T47D (cell line): ENCODE data around the gene KCND3.
A peak's percentile ranks its signal among the peaks of the same experiment; 100 is the strongest.

Experiments used
- DNase-seq, 2 experiments: peaks; one replicate each; pipeline versions ENCODE4 v3.0.0 to v3.0.0-alpha.2; 2011 to 2012; ENCODE audit warnings: low read depth in 1 of 2, low spot score in 1 of 2
- JUND ChIP-seq: IDR thresholded peaks from 2 replicates; pipeline ENCODE4 v1.6.1; 2012; ENCODE audit warnings: low read depth
- in situ Hi-C: cut with HindIII; loops from 2 replicates; pipeline ENCODE4 v1.10.0; 2016; ENCODE audit warnings: low sequenced_read_pairs, low pct_unique_long_range_greater_than_20kb

KCND3 gene

GRCh38 chr1:111770916-111771315, 218.6 kb downstream of the KCND3 start:
- DNase-seq: no peak
- in situ Hi-C loops: no loop called here

GRCh38 chr1:111769517-111770146, 219.8 kb downstream of the KCND3 start:
- DNase-seq: peak; percentile 7 to 60
- no peak for TF ChIP-seq JUND

More at GRCh38 chr1:111770916-111771315, 218.6 kb downstream of the KCND3 start:
- no peak for TF ChIP-seq JUND

GRCh38 chr1:111768625-111769024, 220.8 kb downstream of the KCND3 start:
- in situ Hi-C loops: no loop called here
- DNase-seq: no peak
- TF ChIP-seq JUND: no peak

More at GRCh38 chr1:111769517-111770146, 219.8 kb downstream of the KCND3 start:
- in situ Hi-C loops: no loop called here

GRCh38 chr1:111768023-111768422, 221.4 kb downstream of the KCND3 start:
- TF ChIP-seq JUND: no peak
- DNase-seq: no peak
- in situ Hi-C loops: no loop called here

- in situ Hi-C loops: no loop called here
- DNase-seq: no peak
- TF ChIP-seq JUND: no peak
These were observed 227.1 kb downstream of the KCND3 start for GRCh38 chr1:111762332-111762731.

- in situ Hi-C loops: no loop called here
- no peak for DNase-seq
- no peak for TF ChIP-seq JUND
These were observed 227.8 kb downstream of the KCND3 start for GRCh38 chr1:111761717-111762116.

GRCh38 chr1:111758373-111758772, 231.1 kb downstream of the KCND3 start:
- TF ChIP-seq JUND: no peak
- no peak for DNase-seq
- in situ Hi-C loops: no loop called here

- in situ Hi-C loops: no loop called here
- no peak for DNase-seq
- no peak for TF ChIP-seq JUND
These were observed 233.3 kb downstream of the KCND3 start for GRCh38 chr1:111756124-111756513.

GRCh38 chr1:111755331-111756123, 233.9 kb downstream of the KCND3 start, which contains the start of gene DDX20:
Gene DDX20 (plus strand): TSS chr1:111755901. CDS start chr1:111755925, 24 bp downstream.
- TF ChIP-seq JUND: no peak
- peak; percentile 79 to 94 for DNase-seq
- in situ Hi-C loops: no loop called here

- TF ChIP-seq JUND: no peak
- in situ Hi-C loops: no loop called here
- peak; percentile 41 to 65 for DNase-seq
These were observed 234.5 kb downstream of the KCND3 start for GRCh38 chr1:111754984-111755330.

GRCh38 chr1:111751906-111752575, 237.4 kb downstream of the KCND3 start:
- DNase-seq: no peak
- no peak for TF ChIP-seq JUND
- in situ Hi-C loops: no loop called here

- no peak for DNase-seq
- no peak for TF ChIP-seq JUND
- in situ Hi-C loops: no loop called here
These were observed 238.6 kb downstream of the KCND3 start for GRCh38 chr1:111750856-111751255.

- in situ Hi-C loops: no loop called here
- no peak for DNase-seq
- TF ChIP-seq JUND: no peak
These were observed 239.8 kb downstream of the KCND3 start for GRCh38 chr1:111749628-111750027.
